MCF 10A (cell line): ENCODE measurements around the gene FAM209A. TPM values are rescaled to one million over a fixed set of nuclear protein-coding genes. Genes with fewer than 3 reads are reported as not detected.

Experiments
- BruUV-seq: library from RNA; stranded (reverse); fragments of 400-500 nt; replicated peaks from 2 replicates; lab custom pipeline; 2021; lab: Mats Ljungman, UMichigan
- CTCF ChIA-PET: fragments of 300-600 bp; sonication (Branson Sonifier 250); formaldehyde crosslinking; extraction: SDS; loops from one replicate; lab custom pipeline; 2021; ENCODE audit warnings: antibody characterized with exemption, inconsistent platforms; lab: Yijun Ruan, JAX
- POLR2A ChIA-PET: fragments of 300-600, 350-650 bp; sonication (Branson Sonifier 250); formaldehyde crosslinking; extraction: SDS; loops from one replicate; lab custom pipeline; 2020; ENCODE audit warnings: antibody characterized with exemption, inconsistent platforms; lab: Yijun Ruan, JAX
- DNase-seq: peaks from one replicate; pipeline ENCODE4 v3.0.0-alpha.2; 2018; ENCODE audit not compliant: unreplicated experiment
- H3K27ac Mint-ChIP-seq: one replicate; pipeline ENCODE4 v1.8.0; 2022; ENCODE audit warnings: mild to moderate bottlenecking, low read depth, mixed read lengths; ENCODE audit not compliant: unreplicated experiment
- H3K27me3 Mint-ChIP-seq: one replicate; pipeline ENCODE4 v1.8.0; 2022; ENCODE audit warnings: mixed read lengths; ENCODE audit not compliant: insufficient read depth, unreplicated experiment
- H3K36me3 Mint-ChIP-seq: one replicate; pipeline ENCODE4 v1.8.0; 2022; ENCODE audit warnings: mild to moderate bottlenecking, moderate library complexity, mixed read lengths; ENCODE audit not compliant: insufficient read depth, unreplicated experiment
- H3K4me1 Mint-ChIP-seq: one replicate; pipeline ENCODE4 v1.8.0; 2022; ENCODE audit warnings: mixed read lengths; ENCODE audit not compliant: insufficient read depth, unreplicated experiment
- H3K4me3 Mint-ChIP-seq: one replicate; pipeline ENCODE4 v1.8.0; 2022; ENCODE audit warnings: mild to moderate bottlenecking, moderate library complexity, mixed read lengths; ENCODE audit not compliant: unreplicated experiment
- H3K9me3 Mint-ChIP-seq: one replicate; pipeline ENCODE4 v1.8.0; 2022; ENCODE audit warnings: mixed read lengths; ENCODE audit not compliant: unreplicated experiment
- intact Hi-C: fragments of 100-400 bp; cut with micrococcal nuclease; formaldehyde crosslinking; loops from 2 replicates; pipeline ENCODE4 v1.14.1; 2022
- total RNA-seq: library from RNA; stranded (reverse); gene quantifications from 2 replicates; pipeline ENCODE4 v1.2.3, GENCODE V29; 2022
- TF ChIP-seq, protein P1 (sequence below): fragments of 200-600 bp; IDR thresholded peaks from one replicate; pipeline ENCODE4 v1.8.0; 2022; ENCODE audit warnings: antibody characterized with exemption, mild to moderate bottlenecking; ENCODE audit not compliant: unreplicated experiment

FAM209A gene
- total RNA-seq, 1 experiment from 2014 or later, result not detected

- Mint-ChIP-seq H3K27me3 (no peaks in the 10 kb centered on the region), H3K4me3 (no peak overlapping the region), H3K4me1 (no peaks in the 10 kb centered on the region), H3K27ac (no peak overlapping the region), H3K9me3 (peaks cover 5% of the 10 kb centered on the region), H3K36me3 (peaks cover 74% of the 10 kb centered on the region)
- intact Hi-C loops, result no loop called here
- DNase-seq, result no peak
- ChIA-PET CTCF (no interaction called here), POLR2A (interaction anchor here (1.6 kb wide), 1 partner anchor 22 kb away, joined by 4 read pairs; no protein-coding TSS in a partner anchor)
- BruUV-seq, result no TSS peak
- TF ChIP-seq, protein P1, sequence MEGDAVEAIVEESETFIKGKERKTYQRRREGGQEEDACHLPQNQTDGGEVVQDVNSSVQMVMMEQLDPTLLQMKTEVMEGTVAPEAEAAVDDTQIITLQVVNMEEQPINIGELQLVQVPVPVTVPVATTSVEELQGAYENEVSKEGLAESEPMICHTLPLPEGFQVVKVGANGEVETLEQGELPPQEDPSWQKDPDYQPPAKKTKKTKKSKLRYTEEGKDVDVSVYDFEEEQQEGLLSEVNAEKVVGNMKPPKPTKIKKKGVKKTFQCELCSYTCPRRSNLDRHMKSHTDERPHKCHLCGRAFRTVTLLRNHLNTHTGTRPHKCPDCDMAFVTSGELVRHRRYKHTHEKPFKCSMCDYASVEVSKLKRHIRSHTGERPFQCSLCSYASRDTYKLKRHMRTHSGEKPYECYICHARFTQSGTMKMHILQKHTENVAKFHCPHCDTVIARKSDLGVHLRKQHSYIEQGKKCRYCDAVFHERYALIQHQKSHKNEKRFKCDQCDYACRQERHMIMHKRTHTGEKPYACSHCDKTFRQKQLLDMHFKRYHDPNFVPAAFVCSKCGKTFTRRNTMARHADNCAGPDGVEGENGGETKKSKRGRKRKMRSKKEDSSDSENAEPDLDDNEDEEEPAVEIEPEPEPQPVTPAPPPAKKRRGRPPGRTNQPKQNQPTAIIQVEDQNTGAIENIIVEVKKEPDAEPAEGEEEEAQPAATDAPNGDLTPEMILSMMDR, result no peak
These were observed 6.9 kb upstream of the FAM209A start for GRCh38 chr20:56517641-56518040.

DNA sequence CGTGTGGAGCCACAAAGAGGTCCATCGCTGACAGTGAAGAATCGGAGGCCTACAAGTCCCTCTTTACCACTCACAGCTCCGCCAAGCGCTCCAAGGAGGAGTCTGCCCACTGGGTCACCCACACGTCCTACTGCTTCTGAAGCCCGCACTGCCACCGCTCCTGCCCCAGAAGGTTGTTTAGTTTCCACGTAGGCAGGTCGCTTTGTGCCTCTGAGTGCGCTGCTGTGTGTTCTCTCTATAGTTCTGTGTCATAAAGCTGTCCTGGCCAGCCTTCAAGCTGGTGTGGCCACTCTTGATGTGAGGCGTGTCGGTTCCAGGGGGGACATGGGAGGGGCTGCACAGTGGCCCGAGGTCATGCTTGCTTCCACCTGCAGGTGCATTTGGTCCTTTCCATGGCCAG, 6.4 kb upstream of the FAM209A start:
- Mint-ChIP-seq H3K4me3 (no peak overlapping the region), H3K27me3 (no peaks in the 10 kb centered on the region), H3K9me3 (peaks cover 7% of the 10 kb centered on the region), H3K27ac (no peak overlapping the region), H3K36me3 (peaks cover 72% of the 10 kb centered on the region), H3K4me1 (no peaks in the 10 kb centered on the region)
- DNase-seq, result no peak
- POLR2A ChIA-PET, result interaction anchor here (1.6 kb wide), 1 partner anchor 22 kb away, joined by 4 read pairs; no protein-coding TSS in a partner anchor
- CTCF ChIA-PET, result interaction anchor here (0.6 to 1.5 kb wide), 3 partner anchors 8 to 525 kb away, joined by 3 read pairs; no protein-coding TSS in a partner anchor
- intact Hi-C loops, result no loop called here
- BruUV-seq, result no TSS peak
- TF ChIP-seq, protein P1, result no peak

DNA sequence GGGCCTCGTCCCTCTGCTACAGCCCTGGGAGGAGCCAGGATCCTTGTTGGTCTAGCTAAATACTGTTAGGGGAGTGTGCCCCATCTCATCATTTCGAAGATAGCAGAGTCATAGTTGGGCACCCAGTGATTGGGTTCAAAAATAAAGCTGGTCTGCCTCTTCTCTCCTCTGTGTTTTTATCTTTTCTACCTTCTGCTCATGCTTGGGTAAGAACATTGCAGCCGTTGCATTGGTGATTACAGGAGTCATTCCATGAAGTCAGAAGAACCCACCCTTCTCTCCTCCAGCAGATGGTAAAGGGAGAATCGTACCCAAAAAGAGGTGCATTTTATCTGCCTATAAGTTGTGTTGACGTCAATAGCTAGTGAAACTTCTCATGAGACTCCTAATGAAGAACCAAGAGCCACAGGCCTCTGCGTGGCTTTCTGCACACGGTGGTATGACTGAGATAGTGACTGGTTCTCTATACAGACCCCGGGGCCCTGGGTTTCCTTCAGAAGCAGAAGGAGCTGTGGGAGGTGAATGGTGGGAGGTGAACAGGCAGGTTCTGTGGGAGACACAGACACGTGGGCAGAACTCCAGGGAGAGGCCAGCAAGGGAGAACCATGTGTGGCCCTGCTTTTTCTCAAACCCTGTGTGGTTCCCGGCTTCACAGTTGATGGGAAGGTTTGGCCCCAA, 5.7 kb upstream of the FAM209A start:
- BruUV-seq, result no TSS peak
- no peaks in the 10 kb centered on the region for H3K4me1 Mint-ChIP-seq

DNA sequence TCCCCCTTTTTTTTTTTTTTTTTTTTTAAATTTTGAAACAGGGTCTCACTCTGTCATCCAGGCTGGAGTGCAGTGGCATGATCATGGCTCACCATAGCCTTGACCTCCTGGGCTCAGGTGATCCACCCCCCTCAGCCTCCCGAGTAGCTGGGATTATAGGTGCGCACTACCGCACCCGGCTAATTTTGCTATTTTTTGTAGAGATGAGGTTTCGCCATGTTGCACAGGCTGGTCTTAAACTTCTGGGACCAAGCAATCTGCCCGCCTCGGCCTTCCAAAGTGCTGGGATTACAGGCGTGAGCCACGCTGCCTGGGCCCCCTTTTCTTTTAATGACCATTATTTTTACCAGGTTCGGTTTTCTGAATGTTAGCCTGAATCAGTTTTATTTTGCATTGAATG, 5.0 kb upstream of the FAM209A start:
- intact Hi-C loops, result no loop called here
- peaks cover 63% of the 10 kb centered on the region for H3K36me3 Mint-ChIP-seq
- CTCF ChIA-PET, result interaction anchor here (0.7 to 1.5 kb wide), 2 partner anchors 11 to 478 kb away, joined by 3 read pairs; no protein-coding TSS in a partner anchor
- H3K27ac Mint-ChIP-seq, result no peak overlapping the region
- TF ChIP-seq, protein P1, result no peak
- no TSS peak for BruUV-seq
- DNase-seq, result no peak
- POLR2A ChIA-PET, result interaction anchor here (0.6 kb wide), 1 partner anchor 350 kb away, joined by 3 read pairs; no protein-coding TSS in a partner anchor
- peaks cover 12% of the 10 kb centered on the region for H3K9me3 Mint-ChIP-seq
- H3K4me1 Mint-ChIP-seq, result no peaks in the 10 kb centered on the region
- no peak overlapping the region for H3K4me3 Mint-ChIP-seq
- peaks cover 4% of the 10 kb centered on the region for H3K27me3 Mint-ChIP-seq

More for the DNA sequence above, 5.7 kb upstream of the FAM209A start:
- peaks cover 12% of the 10 kb centered on the region for H3K9me3 Mint-ChIP-seq
- intact Hi-C loops, result no loop called here
- ChIA-PET POLR2A (interaction anchor here (1.6 kb wide), 1 partner anchor 23 kb away, joined by 4 read pairs; no protein-coding TSS in a partner anchor), CTCF (interaction anchor here (0.6 to 1.5 kb wide), 4 partner anchors 9 to 525 kb away, joined by 3 read pairs; no protein-coding TSS in a partner anchor)
- H3K27me3 Mint-ChIP-seq, result no peaks in the 10 kb centered on the region
- no peak overlapping the region for H3K4me3 Mint-ChIP-seq
- H3K27ac Mint-ChIP-seq, result no peak overlapping the region
- H3K36me3 Mint-ChIP-seq, result peaks cover 68% of the 10 kb centered on the region
- DNase-seq, result no peak
- TF ChIP-seq, protein P1, result no peak
